ENCODE results near the gene KLRG1. TPM values are rescaled to one million over a fixed set of nuclear protein-coding genes. Genes with fewer than 3 reads are reported as not detected.

KLRG1 gene
- total RNA-seq, 1 donor from 2014 or later = 3.5 TPM

DNA sequence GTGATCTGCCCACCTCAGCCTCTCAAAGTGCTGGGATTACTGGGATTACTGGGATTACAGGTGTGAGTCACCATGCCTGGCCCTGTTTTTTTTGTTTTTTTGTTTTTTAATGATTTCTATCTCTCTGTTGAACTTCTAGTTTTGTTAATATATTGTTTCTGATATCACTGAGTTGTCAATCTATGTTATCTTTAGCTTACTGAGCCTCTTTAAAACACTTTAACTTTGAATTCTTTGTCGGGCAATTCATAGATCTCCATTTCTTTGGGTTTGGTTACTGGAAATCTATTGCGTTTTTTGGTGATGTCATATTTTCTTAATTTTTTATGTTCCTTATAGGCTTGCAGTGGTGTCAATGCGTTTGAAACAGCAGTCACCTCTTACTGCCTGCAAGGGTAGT is 9.2 kb upstream of the KLRG1 start:
- intact Hi-C loops (cut with micrococcal nuclease) = no loop called here

DNA sequence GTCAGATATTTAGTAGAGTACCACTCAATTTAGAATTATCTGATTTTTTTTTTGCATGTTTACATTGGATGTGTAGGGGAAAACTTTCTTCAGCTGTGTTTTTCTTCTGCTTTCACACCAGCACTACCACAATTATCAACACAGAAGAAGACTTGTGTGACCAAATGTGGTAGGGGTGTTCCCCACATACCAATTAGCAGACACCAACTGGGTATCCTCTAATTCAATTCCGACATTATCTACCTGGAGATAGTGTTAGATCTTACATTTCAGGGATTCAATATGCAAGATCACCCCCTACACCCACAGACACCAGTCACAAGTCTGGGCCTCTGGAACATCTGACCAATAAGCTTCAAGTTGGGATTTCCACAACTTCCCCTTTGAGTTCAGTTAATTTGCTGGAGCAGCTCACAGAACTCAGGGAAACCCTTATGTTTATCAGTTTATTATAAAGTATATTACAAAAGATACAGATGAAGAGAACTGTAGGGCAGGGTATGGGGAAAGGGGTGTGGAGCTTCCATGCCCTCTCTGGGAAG is 4.1 kb upstream of the KLRG1 start:
- intact Hi-C loops (cut with micrococcal nuclease) = no loop called here

DNA sequence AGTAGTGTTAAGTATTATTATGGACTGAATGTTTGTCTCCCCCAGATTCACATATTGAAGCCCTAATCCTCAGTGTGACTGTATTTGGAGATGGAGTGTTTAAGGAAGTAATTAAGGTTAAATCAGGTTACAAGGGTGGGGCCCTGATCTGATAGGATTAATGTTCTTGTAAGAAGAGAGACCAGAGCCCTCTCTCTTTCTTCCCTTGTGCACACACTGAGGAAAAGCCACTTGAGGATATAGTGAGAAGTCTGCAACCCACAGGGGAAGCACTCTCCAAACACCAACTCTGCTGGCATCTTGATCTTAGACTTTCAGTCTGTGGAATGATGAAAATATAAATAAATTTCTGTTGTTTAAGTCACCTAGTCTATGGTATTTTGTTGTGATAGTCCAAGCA is 2.2 kb upstream of the KLRG1 start:
- intact Hi-C loops (cut with micrococcal nuclease) = no loop called here

DNA sequence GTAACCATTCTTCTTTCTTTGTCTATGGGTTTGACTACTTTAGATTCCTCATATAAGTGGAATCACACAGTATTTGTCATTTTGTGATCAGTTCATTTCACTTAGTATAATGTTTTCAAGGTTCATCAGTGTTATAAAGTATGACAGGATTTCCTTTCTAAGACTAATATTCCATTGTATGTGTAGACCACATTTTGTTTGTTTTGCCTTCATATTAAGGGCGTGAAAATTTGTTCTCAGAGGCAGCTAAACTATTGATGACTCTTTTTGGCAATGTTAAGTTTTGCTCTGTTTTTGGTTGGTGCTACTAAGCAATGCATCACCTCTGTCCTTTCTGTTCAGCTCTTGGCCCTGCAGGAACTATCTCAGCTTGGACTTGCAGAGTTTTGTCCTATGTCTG is 1.7 kb upstream of the KLRG1 start:
- intact Hi-C loops (cut with micrococcal nuclease) = no loop called here

DNA sequence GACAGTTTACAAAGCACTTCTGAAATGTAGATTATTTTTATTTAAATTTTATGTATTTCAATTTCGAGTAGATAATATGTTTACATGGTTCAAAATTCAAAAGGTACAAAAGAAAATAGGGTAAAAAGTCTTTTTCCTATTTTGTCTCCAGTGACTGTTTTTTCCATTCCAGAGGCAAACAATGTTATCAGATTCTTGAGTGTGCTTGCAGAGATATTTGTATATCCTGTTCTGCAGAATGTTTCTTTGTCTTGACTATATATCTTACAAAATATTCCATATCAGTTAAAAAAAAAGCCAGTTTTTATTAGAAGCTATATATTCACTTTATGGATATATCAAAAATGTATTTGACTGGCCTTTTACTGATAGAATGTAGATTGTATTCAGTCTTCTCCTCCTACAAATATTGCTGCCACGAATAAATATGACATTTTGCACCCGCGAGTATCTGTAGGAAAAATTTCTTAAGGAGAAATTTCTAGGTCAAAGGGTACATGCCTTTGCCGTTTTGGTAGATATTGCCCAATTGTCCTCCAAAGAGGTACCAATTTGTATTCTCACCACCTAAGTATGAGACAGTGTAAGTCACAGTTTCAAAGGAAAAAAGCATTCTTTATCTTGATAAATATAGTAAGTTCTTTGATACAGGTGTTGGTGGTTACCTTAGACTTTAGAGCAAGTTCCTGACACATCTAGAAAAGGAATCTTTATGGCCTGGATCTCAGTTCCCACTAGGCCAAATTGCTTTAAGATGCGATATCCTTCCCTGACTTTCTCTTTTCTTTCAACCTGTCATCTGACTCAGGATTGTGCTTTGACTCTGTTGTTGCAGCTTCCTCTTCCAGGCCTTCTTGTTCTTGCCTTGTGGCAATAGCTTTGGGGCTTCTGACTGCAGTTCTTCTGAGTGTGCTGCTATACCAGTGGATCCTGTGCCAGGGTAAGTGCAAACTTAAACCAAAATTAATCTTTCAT is 2.3 kb downstream of the KLRG1 start:
- intact Hi-C loops (cut with micrococcal nuclease) = no loop called here

DNA sequence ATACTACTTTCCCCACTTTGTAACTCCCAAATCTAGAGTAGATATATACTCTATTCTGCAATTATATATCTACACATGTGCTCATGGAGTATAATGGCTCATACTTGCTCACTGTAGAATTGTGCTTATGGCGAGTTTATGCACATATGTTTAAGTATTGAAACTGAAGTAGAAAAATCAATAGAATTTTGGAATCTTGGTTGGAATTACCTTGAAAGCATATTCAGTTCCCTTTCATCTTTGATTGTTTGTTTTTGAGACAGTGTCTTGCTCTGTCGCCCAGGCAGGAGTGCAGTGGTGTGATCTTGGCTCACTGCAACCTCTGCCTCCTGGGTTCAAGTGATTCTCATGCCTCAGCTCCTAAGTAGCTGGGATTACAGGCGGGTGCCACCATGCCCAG is 4.5 kb downstream of the KLRG1 start:
- intact Hi-C loops (cut with micrococcal nuclease) = no loop called here

DNA sequence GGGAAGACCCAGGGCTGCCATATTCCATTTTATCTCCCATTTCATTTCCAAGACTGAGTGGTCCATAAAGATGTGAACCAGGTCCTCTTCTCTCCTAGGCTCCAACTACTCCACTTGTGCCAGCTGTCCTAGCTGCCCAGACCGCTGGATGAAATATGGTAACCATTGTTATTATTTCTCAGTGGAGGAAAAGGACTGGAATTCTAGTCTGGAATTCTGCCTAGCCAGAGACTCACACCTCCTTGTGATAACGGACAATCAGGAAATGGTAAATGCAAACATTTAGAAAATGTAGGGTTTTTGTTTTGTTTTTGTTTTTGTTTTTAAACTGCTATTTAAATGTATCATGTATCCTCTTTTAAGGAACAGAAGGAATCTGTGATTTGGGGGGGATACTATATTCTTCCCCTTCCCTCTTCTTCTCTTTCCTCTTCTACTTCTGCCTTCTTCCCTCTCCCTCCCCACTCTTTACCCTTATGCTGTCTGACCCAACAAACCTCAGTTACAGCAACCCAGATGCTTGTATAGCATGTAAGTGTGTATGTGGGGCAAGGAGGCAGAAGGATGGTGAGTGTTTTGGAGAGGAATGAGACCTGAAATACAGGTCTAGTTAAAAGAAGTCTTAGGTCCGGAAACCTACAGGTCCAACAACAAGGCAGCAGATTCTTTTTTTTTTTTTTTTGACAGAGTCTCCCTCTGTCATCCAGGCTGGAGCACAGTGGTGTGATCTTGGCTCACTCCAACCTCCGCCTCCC is 5.9 kb downstream of the KLRG1 start:
- intact Hi-C loops (cut with micrococcal nuclease) = loop anchor here (5.0 kb wide), 1 partner anchor 42 kb away; no protein-coding TSS in a partner anchor

DNA sequence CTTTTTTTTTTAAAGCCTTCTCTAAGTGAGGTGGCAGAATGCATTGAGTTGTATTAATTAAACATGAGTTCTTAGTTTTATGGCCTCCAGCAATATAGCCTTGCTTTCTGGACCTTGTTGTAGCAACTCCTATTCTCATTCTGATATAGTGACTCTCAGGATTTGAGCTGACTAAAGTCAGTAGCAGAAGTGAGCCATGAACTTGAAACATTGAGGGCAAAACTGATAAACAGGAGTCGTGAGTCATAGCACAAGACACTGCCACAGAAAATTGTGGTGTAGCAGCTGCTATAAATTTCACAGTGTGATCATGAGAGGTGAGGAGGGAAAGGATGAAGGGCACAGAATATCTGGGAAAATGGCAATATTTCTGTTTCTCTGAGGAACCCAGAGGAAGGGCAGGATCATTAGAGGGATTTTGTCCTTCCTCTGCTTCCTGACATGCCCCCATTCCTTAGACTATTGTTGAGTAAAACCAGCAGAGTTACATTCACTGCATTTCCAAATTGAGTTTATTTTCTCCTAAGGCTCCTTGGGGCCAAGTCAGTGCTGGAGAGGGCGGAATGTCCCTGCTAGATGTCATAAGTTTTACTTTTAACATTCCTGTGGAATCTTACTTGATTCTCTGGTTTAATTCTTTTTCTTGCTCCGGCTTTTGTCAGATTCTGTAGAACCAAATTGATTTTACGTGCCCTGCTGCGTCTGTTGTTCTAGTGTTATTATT is 7.5 kb downstream of the KLRG1 start:
- intact Hi-C loops (cut with micrococcal nuclease) = loop anchor here (1.0 to 5.0 kb wide), 3 partner anchors 28 to 44 kb away; no protein-coding TSS in a partner anchor

DNA sequence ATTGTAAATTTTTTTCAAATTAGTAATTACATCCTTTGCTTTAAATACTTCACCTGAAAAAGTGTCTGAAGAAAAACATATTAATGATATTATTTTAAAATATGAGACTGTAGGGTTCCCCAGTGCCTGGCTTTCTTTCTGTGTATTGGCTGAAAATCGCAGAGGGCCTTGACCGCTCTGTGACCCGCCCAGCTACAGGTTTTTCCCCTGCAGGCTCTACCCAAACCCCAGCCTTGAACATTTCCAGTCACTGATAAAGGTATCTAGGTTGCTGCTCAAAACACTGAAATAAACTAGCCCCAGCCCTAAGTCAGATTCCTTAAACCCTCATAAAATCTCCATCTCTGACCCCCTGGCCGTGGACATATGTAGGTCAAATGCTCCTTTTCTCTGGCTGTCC is 11.9 kb downstream of the KLRG1 start:
- intact Hi-C loops (cut with micrococcal nuclease) = no loop called here

DNA sequence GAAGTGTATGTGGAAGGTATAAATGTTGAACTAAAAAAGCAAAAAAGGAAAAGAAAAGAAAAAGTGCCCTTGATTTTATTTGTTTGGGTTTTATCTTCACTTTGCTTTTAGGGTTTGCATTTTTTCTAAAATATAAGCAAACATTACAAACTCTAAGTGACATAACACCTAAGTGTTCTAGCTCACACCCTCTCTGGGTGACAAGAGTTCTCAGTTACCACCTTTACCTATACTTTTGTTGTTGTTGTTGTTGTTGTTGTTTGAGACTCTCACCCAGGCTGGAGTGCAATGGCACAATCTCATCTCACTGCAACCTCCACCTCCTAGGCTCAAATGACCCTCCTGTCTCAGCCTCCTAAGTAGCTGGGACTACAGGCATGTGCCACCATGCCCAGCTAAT is 13.0 kb downstream of the KLRG1 start:
- intact Hi-C loops (cut with micrococcal nuclease) = no loop called here

DNA sequence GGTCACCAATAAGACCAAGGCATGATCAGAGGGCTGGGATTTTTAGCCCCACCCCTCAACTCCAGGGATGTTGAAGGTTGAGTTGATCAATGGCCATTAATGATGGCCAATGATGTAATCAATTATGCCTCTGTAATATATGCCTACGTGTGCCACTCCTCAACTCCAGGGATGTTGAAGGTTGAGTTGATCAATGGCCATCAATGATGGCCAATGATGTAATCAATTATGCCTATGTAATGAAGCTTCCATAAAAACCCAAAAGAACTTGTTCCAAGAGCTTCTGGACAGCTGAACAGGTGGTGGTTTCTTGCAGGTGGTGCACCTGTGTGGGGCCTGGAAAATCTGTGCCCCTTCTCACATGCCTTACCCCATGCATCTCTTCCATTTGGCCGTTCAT is 33.2 kb downstream of the KLRG1 start:
- intact Hi-C loops (cut with micrococcal nuclease) = no loop called here

DNA sequence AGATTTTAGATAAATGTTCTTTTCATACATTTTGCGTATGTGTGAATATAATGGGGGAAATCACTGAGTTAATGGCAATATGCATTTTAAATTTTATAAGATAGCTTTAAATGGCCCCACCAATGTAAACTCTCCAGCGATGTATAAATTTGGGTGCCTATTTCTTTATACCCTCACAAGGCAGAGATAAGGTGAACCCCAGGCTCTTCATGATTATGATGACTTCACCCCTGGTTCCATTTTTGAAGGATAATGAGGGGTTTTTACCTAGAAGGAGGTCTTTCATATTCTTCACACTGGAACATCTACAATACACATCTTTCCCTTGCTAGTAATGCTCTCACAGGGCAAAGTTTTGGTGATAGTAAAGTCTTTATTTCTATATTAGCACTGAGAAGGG is 35.2 kb downstream of the KLRG1 start:
- intact Hi-C loops (cut with micrococcal nuclease) = loop anchor here (2.0 kb wide), 2 partner anchors 14 to 326 kb away; no protein-coding TSS in a partner anchor

DNA sequence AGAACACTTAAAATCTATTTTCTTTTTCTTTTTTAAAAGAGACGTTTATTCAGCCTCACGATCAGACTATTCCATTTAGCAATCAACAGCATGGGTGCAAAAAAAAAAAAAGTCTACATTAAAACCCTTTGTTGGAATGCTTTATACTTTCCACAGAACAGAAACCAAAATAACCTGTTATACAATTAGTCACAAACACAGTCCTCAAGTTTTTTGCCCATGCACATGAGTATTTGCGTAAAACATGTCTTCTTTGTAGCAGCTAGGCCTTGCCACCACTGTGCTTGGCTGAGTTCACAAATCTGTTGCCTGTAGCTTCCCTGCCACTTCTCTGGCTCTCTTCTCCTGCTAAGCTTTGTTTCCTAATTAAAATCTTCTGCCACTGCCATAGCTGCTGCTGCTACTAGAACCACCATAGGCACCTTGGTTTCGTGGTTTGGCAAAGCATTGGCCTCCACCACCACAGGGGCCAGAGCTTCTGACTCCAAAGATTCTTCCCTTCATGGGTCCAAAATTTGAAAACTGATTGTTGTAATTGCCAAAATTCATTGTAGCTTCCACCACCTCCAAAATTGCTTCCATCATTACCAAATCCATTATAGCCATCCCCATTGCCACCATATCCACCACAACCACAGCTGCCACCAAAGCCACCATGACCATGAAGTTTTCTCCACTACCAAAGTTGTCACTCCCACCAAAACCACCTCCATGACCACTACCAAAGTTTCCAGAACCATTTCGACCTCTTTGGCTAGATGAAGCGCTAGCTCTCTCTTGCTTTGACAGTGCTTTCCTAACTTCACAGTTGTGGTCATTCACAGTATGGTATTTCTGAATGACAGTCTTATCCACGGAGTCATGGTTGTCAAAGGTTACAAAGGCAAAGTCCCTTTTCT is 38.1 kb downstream of the KLRG1 start:
- intact Hi-C loops (cut with micrococcal nuclease) = no loop called here

DNA sequence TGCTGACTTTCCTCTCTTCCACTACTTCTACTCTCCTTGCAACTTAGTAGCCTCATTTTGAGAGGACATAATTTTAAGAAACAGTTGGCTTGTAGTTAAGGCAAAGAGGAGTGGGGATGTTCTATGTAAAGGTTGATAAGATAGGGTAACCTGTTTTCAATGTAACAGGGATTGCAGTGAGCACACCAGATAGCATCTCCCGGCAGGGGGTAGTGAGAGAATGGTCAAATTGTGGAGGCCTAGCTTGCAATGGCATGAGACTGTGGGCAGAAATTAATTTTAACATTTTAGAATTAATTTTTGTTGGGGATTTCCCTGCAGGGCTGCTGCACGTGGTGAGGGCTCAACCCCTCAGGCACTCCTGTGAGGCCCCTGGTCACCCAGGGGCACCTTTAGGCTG is 41.4 kb downstream of the KLRG1 start:
- intact Hi-C loops (cut with micrococcal nuclease) = no loop called here

DNA sequence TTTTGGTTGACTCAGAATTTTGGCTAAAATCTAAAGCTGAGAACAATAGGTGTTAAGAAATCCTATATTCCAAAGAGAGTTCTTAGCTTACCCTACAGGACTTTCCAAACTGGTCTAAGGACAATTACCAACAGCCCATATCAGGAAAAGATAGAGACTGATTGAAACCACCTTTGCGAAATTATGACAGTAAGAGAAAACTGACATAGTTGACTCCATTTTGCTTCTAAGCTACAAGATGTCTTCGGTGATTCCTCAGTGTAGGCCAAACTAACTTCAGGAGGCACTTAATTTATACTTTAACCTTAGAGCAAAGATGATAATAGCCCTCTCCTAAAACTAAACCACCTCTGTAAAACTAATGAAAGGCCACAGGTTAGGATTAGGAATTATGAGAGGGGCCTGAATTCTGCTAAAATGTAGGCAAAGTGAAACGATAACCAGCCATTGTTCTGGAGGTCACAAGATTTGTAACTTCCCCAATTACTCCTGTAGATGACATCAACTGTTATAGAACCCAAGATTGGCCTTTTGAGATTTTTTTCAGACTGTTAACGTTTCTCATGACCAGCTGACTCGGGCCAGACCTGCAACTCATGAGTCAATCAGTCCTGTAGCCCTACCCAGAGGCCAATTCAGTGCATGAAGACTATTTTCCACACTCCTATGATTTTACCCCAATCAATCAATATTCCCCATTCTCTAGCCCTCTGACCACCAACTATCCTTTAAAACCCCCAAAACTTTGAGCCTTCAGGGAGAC is 43.0 kb downstream of the KLRG1 start:
- intact Hi-C loops (cut with micrococcal nuclease) = no loop called here

DNA sequence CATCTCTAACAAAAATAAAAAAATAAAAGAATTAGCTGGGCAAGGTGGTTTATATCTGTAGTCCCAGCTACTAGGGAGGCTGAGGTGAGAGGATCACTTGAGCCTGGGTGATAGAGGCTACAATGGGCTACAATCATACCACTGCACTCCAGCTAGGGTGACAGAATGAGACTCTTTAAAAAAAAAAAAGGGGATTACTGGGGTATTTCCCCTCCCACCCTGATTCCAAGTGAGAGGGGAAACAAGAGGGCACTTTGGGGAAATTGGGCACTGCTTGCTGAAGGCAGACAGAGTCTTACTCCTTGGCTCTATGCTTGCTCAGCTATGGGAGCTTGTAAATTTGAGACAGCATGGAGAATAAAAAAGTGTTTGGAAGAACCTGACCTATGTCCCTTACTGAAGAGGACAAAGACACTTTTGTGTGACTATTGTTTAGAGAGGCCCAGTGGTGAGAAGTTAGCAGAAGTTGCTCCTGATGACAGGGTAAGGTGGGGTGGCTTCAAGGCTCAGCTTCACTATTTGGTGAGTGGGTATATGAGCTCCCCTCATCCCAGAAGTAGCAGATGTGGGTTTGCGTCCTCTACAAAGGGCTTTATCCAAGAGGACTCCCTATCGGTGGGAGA is 44.0 kb downstream of the KLRG1 start:
- intact Hi-C loops (cut with micrococcal nuclease) = no loop called here

DNA sequence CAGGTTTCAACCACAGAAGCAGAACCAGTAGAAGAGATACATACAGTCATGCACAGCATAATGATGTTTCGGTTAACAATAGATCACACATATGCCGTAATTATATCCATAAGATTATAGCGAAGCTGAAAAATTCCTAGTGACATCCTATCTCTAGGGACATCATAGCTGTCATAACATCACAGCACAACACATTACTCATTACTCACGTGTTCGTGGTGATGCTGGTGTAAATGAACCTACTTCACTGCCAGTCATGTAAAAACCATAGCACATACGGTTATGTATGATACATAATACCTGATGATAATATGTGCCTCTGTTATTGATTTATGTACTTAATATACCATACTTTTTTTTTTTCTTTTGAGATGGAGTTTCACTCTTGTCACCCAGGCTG is 44.7 kb downstream of the KLRG1 start:
- intact Hi-C loops (cut with micrococcal nuclease) = no loop called here

DNA sequence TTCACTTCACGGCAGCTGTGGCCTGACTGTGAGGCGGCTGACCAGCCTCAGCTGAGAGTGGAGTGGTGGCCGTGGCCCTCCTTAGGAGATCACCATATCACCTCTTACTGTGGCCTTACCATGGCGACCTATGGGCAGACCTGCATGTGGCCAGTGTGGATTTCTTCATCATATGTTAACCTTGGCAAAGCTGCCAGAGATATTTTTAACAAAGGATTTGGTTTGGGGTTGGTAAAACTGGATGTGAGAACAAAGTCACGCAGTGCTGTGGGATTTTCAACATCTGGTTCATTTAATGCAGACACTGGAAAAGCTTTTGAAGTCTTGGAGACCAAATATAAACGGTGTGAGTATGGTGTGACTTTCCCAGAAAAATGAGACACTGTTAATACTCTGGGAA is 46.9 kb downstream of the KLRG1 start:
- intact Hi-C loops (cut with micrococcal nuclease) = loop anchor here (5.0 kb wide), 1 partner anchor 39 kb away; no protein-coding TSS in a partner anchor

DNA sequence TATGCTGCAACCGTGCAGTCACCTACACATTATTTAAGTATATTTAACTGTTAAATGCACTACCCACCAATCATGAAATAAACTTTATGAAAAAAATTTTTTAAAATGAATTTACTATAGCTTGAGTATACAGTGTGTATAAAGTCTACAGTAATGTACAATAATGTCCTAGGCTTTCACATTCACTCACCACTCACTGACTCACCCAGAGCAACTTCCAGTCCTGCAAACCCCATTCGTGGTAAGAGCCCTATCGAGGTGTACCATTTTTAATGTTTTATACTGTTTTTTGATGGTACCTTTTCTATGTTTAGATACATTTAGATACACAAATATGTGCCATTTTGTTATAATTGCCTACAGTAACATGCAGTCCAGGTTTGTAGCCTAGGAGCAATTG is 48.1 kb downstream of the KLRG1 start:
- intact Hi-C loops (cut with micrococcal nuclease) = loop anchor here (5.0 kb wide), 1 partner anchor 40 kb away; no protein-coding TSS in a partner anchor
